AG09309 (cell line): ENCODE results near the gene PRKG1.

Experiments
- DNase-seq: peaks from one replicate; pipeline ENCODE4 v3.0.0-alpha.2; 2010; ENCODE audit warnings: low read depth
- H3K4me3 ChIP-seq: 2 replicates; pipeline ENCODE4 v1.5.1; 2011; ENCODE audit warnings: mild to moderate bottlenecking, low read depth, low read length, moderate library complexity; ENCODE audit not compliant: control insufficient read depth
- CTCF ChIP-seq: IDR thresholded peaks from 2 replicates; pipeline ENCODE4 v1.5.1; 2011; ENCODE audit warnings: mild to moderate bottlenecking, low read depth, low read length, inconsistent platforms; ENCODE audit not compliant: insufficient read depth, control insufficient read depth; ENCODE audit errors: missing control alignments

Gene PRKG1

GRCh38 chr10:51079766-51080165 is 5.5 kb downstream of the PRKG1 start:
- TF ChIP-seq CTCF = no peak
- H3K4me3 ChIP-seq = no peak overlapping the region
- DNase-seq = no peak

GRCh38 chr10:51080311-51081006 is 6.2 kb downstream of the PRKG1 start:
- TF ChIP-seq CTCF = no peak
- H3K4me3 ChIP-seq = no peak overlapping the region
- no peak for DNase-seq

GRCh38 chr10:51082857-51083256 is 8.6 kb downstream of the PRKG1 start:
- no peak for DNase-seq
- H3K4me3 ChIP-seq = no peak overlapping the region
- no peak for TF ChIP-seq CTCF

- DNase-seq = no peak
- no peak for TF ChIP-seq CTCF
- H3K4me3 ChIP-seq = no peak overlapping the region
Measured at GRCh38 chr10:51083356-51083853, 9.1 kb downstream of the PRKG1 start.

- H3K4me3 ChIP-seq = no peak overlapping the region
- TF ChIP-seq CTCF = no peak
- DNase-seq = no peak
Measured at GRCh38 chr10:51085204-51085603, 10.9 kb downstream of the PRKG1 start.

- no peak for DNase-seq
- no peak overlapping the region for H3K4me3 ChIP-seq
- TF ChIP-seq CTCF = no peak
Measured at GRCh38 chr10:51086710-51087109, 12.4 kb downstream of the PRKG1 start.
